Neural cell (in vitro differentiated cells): ENCODE data around the gene ECM2. TPM values are rescaled to one million over a fixed set of nuclear protein-coding genes. Genes with fewer than 3 reads are reported as not detected.

Experiments used
- H2AFZ ChIP-seq: fragments of 200-600, 300-800 bp; sonication (generic), shearing (Covaris generic); 2 replicates; pipeline ENCODE4 v1.6.0; 2014; ENCODE audit warnings: low read depth, mild to moderate bottlenecking, antibody characterized with exemption, low read length, moderate library complexity
- H3F3A ChIP-seq: fragments of 200-600 bp; shearing (Covaris generic); 2 replicates; pipeline ENCODE4 v1.6.1; 2016; ENCODE audit warnings: mild to moderate bottlenecking, moderate library complexity, mixed read lengths, antibody characterized with exemption, low read length; ENCODE audit not compliant: insufficient read depth, poor library complexity, severe bottlenecking
- H3K27ac ChIP-seq: fragments of 200-600, 300-800 bp; sonication (generic), shearing (Covaris generic); 2 replicates; pipeline ENCODE4 v1.5.1; 2014; ENCODE audit warnings: mild to moderate bottlenecking, low read length, moderate library complexity
- H3K27me3 ChIP-seq: fragments of 300-800, 200-600 bp; sonication (generic), shearing (Covaris generic); 2 replicates; pipeline ENCODE4 v1.6.0; 2014; ENCODE audit warnings: mild to moderate bottlenecking, low read depth, low read length, moderate library complexity; ENCODE audit not compliant: insufficient read depth
- H3K36me3 ChIP-seq: fragments of 300-800, 200-600 bp; sonication (generic), shearing (Covaris generic); 2 replicates; pipeline ENCODE4 v1.5.1; 2014; ENCODE audit warnings: mild to moderate bottlenecking, antibody characterized with exemption, low read length, moderate library complexity; ENCODE audit not compliant: insufficient read depth
- H3K4me2 ChIP-seq: fragments of 300-800, 200-600 bp; sonication (generic), shearing (Covaris generic); 2 replicates; pipeline ENCODE4 v1.6.0; 2014; ENCODE audit warnings: mild to moderate bottlenecking, low read length
- H3K4me3 ChIP-seq: fragments of 300-800, 200-600 bp; sonication (generic), shearing (Covaris generic); 2 replicates; pipeline ENCODE4 v1.5.1; 2014; ENCODE audit warnings: mild to moderate bottlenecking, low read length, moderate library complexity
- H3K79me2 ChIP-seq: fragments of 200-600 bp; shearing (Covaris generic); replicated peaks from 2 replicates; pipeline ENCODE4 v1.6.0; 2014; ENCODE audit warnings: mild to moderate bottlenecking, low read length, moderate library complexity; ENCODE audit not compliant: insufficient read depth
- H3K9ac ChIP-seq: fragments of 300-800, 200-600 bp; sonication (generic), shearing (Covaris generic); 2 replicates; pipeline ENCODE4 v1.6.1; 2016; ENCODE audit warnings: mild to moderate bottlenecking, low read length, mixed read lengths
- H3K9me2 ChIP-seq: fragments of 200-600 bp; shearing (Covaris generic); 2 replicates; pipeline ENCODE4 v1.6.1; 2016; ENCODE audit warnings: mild to moderate bottlenecking, low read length, mixed read lengths; ENCODE audit not compliant: insufficient read depth
- H3K9me3 ChIP-seq: fragments of 200-600, 300-800 bp; sonication (generic), shearing (Covaris generic); 2 replicates; pipeline ENCODE4 v1.6.1; 2016; ENCODE audit warnings: mild to moderate bottlenecking, mixed run types, low read length, moderate library complexity, mixed read lengths
- H4K20me1 ChIP-seq: fragments of 200-600 bp; shearing (Covaris generic); 2 replicates; pipeline ENCODE4 v1.6.1; 2016; ENCODE audit warnings: mild to moderate bottlenecking, mixed run types; ENCODE audit not compliant: insufficient read depth
- CTCF ChIP-seq: fragments of 450-650 bp; IDR thresholded peaks from 2 replicates; pipeline ENCODE4 v1.5.1; 2014; ENCODE audit warnings: antibody characterized with exemption, mild to moderate bottlenecking, moderate library complexity; ENCODE audit not compliant: poor library complexity, severe bottlenecking
- EP300 ChIP-seq: fragments of 450-650 bp; conservative IDR thresholded peaks from 2 replicates; pipeline ENCODE4 v1.6.1; 2014; ENCODE audit warnings: antibody characterized with exemption, mild to moderate bottlenecking, moderate library complexity; ENCODE audit not compliant: poor library complexity, severe bottlenecking
- EZH2 ChIP-seq: fragments of 200-600, 300-800 bp; shearing (Covaris generic), sonication (generic); IDR thresholded peaks from 2 replicates; pipeline ENCODE4 v1.6.1; 2014; ENCODE audit warnings: antibody characterized with exemption, low read length, borderline replicate concordance, mild to moderate bottlenecking; ENCODE audit not compliant: insufficient read depth, poor library complexity, severe bottlenecking
- MXI1 ChIP-seq: fragments of 450-650 bp; conservative IDR thresholded peaks from 2 replicates; pipeline ENCODE4 v1.6.1; 2014; ENCODE audit warnings: antibody characterized with exemption, mild to moderate bottlenecking; ENCODE audit not compliant: poor library complexity, severe bottlenecking
- POLR2AphosphoS5 ChIP-seq: IDR thresholded peaks from 2 replicates; pipeline ENCODE4 v1.6.1; 2012
- RAD21 ChIP-seq: fragments of 450-650 bp; conservative IDR thresholded peaks from 2 replicates; pipeline ENCODE4 v1.6.1; 2014; ENCODE audit warnings: antibody characterized with exemption, mild to moderate bottlenecking, moderate library complexity
- REST ChIP-seq: IDR thresholded peaks from 2 replicates; pipeline ENCODE4 v1.6.1; 2012; ENCODE audit warnings: borderline replicate concordance
- SMC3 ChIP-seq: fragments of 450-650 bp; conservative IDR thresholded peaks from 2 replicates; pipeline ENCODE4 v1.6.1; 2014; ENCODE audit warnings: antibody characterized with exemption, mild to moderate bottlenecking, moderate library complexity; ENCODE audit not compliant: poor library complexity
- TAF1 ChIP-seq: IDR thresholded peaks from 2 replicates; pipeline ENCODE4 v1.6.1; 2012; ENCODE audit warnings: low read depth
- polyA plus RNA-seq: library from polyadenylated mRNA; depleted of rRNA; stranded (reverse); fragments of >200 nt; gene quantifications from 2 replicates; pipeline ENCODE4 v1.2.3, GENCODE V29; 2014

The ECM2 gene
- polyA plus RNA-seq, 1 donor from 2014 or later, result not detected

GRCh38 chr9:92525306-92525705 lies 10.5 kb downstream of the ECM2 start:
- Histone ChIP-seq H3K4me3 (no peak overlapping the region), H2AFZ (no peak overlapping the region), H3K27ac (no peak overlapping the region), H3K9me2 (no peaks in the 10 kb centered on the region), H3K9me3 (no peaks in the 10 kb centered on the region), H3K36me3 (no peaks in the 10 kb centered on the region), H3K27me3 (no peaks in the 10 kb centered on the region), H3K9ac (no peak overlapping the region), H4K20me1 (no peaks in the 10 kb centered on the region), H3K79me2 (no peaks in the 10 kb centered on the region), H3F3A (no peaks in the 10 kb centered on the region), H3K4me2 (no peak overlapping the region)
- TF ChIP-seq MXI1, result no peak
- no peak for TF ChIP-seq EZH2
- TF ChIP-seq RAD21, result no peak
- no peak for TF ChIP-seq CTCF
- TF ChIP-seq REST, result no peak
- no peak for TF ChIP-seq SMC3
- TF ChIP-seq POLR2AphosphoS5, result no peak
- no peak for TF ChIP-seq TAF1
- no peak for TF ChIP-seq EP300

- no peaks in the 10 kb centered on the region for H3K9me3 ChIP-seq
- H3K4me2 ChIP-seq, result no peak overlapping the region
- no peak overlapping the region for H2AFZ ChIP-seq
- no peaks in the 10 kb centered on the region for H3K79me2 ChIP-seq
- no peaks in the 10 kb centered on the region for H4K20me1 ChIP-seq
- no peaks in the 10 kb centered on the region for H3K9me2 ChIP-seq
- no peak overlapping the region for H3K27ac ChIP-seq
- no peaks in the 10 kb centered on the region for H3F3A ChIP-seq
- no peak overlapping the region for H3K4me3 ChIP-seq
- H3K9ac ChIP-seq, result no peak overlapping the region
- no peak for TF ChIP-seq TAF1
- no peak for TF ChIP-seq RAD21
- TF ChIP-seq REST, result no peak
- TF ChIP-seq EP300, result no peak
- TF ChIP-seq POLR2AphosphoS5, result no peak
- no peak for TF ChIP-seq CTCF
- no peak for TF ChIP-seq MXI1
- no peak for TF ChIP-seq EZH2
- TF ChIP-seq SMC3, result no peak
- no peaks in the 10 kb centered on the region for H3K36me3 ChIP-seq
- no peaks in the 10 kb centered on the region for H3K27me3 ChIP-seq
Measured at GRCh38 chr9:92524881-92525280, 10.9 kb downstream of the ECM2 start.
